Activated T-cell treated with anti-CD3 and anti-CD28 coated beads, Interleukin-2, amount 50 U/mL, for 4 hours (primary cell): ENCODE results near the gene UBTD1. TPM values are rescaled to one million over a fixed set of nuclear protein-coding genes. Genes with fewer than 3 reads are reported as not detected.
"Not testable (repeated sequence)": the region's sequence is repeated elsewhere in the genome, so short reads cannot be mapped to it uniquely, and the experiment has no call there.

Source experiments
- ATAC-seq, 2 donors: fragments of 200-7000 bp; cut with Tn5 transposase; one replicate each; pipeline ENCODE4 v1.10.0; 2021
- DNase-seq: peaks from one replicate; pipeline ENCODE4 v3.0.0-alpha.2; 2020
- H3K27me3 Mint-ChIP-seq: one replicate; pipeline ENCODE4 v1.8.0; 2021; ENCODE audit warnings: low read depth, mixed read lengths
- H3K36me3 Mint-ChIP-seq: one replicate; pipeline ENCODE4 v1.8.0; 2022; ENCODE audit warnings: mixed read lengths; ENCODE audit not compliant: insufficient read depth
- H3K4me1 Mint-ChIP-seq: one replicate; pipeline ENCODE4 v1.8.0; 2021; ENCODE audit warnings: low read depth, mixed read lengths
- H3K4me3 Mint-ChIP-seq: one replicate; pipeline ENCODE4 v1.8.0; 2021; ENCODE audit warnings: mild to moderate bottlenecking, moderate library complexity, mixed read lengths
- H3K9me3 Mint-ChIP-seq: one replicate; pipeline ENCODE4 v1.8.0; 2021; ENCODE audit warnings: mixed read lengths
- total RNA-seq, 3 donors: library from RNA; stranded (reverse); gene quantifications; one replicate each; pipeline ENCODE4 v1.2.1, GENCODE V29; 2021

The UBTD1 gene
- total RNA-seq, 3 donors from 2014 or later = 2.0 to 3.0 (median 2.8) TPM

DNA sequence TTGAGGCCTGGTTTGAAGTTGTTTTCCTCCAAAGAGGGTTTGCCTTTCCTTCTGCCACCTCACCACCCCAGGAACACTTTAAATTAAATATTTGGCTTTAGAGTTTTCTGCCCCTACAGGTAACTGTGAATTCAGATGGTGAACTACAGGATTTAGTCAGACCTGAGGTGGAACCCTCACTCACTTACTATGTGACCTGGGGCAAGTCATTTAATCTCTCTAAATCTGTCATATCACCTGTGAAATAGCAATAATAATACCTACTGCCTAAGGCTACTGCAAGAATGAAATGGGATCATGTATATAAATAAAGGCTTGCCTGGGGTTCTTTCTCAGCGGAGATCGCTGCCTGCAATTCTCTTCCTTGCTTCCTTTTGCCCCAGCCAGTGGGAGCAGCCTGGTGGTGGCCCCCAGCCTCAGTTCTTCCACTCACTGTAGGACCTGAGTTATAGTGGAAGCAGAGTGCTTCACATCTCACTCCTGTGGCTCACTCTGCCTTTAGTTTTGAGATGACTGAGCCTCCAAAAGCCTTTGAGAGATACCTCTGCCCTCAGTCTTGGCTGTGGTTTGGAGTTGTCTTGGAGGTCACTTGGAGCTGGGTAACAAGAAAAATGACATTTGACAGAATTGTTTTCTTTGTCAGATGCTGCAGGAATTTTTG is 67.7 kb downstream of the UBTD1 start:
- ATAC-seq (no peak), DNase-seq (no peak)
- H3K36me3 Mint-ChIP-seq = no peaks in the 10 kb centered on the region
- no peaks in the 10 kb centered on the region for H3K27me3 Mint-ChIP-seq
- H3K9me3 Mint-ChIP-seq = no peaks in the 10 kb centered on the region
- no peak overlapping the region for H3K4me3 Mint-ChIP-seq
- H3K4me1 Mint-ChIP-seq = no peaks in the 10 kb centered on the region

DNA sequence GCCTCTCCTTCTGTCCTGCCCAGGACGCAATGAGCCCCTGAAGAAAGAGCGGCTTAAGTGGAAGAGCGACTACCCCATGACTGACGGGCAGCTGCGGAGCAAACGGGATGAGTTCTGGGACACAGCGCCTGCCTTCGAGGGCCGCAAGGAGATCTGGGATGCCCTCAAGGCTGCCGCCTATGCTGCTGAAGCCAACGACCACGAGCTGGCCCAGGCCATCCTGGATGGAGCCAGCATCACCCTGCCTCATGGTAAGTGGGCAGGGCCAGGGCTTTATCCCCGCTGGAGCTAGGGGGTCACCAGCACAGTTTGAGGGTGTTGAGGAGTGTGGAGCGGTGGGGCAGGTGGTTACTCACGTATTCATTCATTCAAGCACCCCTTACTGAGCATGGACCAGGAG is 69.2 kb downstream of the UBTD1 start:
- no peaks in the 10 kb centered on the region for H3K4me1 Mint-ChIP-seq
- no peaks in the 10 kb centered on the region for H3K9me3 Mint-ChIP-seq
- DNase-seq (no peak), ATAC-seq (no peak)
- no peak overlapping the region for H3K4me3 Mint-ChIP-seq
- H3K36me3 Mint-ChIP-seq = no peaks in the 10 kb centered on the region
- H3K27me3 Mint-ChIP-seq = no peaks in the 10 kb centered on the region

DNA sequence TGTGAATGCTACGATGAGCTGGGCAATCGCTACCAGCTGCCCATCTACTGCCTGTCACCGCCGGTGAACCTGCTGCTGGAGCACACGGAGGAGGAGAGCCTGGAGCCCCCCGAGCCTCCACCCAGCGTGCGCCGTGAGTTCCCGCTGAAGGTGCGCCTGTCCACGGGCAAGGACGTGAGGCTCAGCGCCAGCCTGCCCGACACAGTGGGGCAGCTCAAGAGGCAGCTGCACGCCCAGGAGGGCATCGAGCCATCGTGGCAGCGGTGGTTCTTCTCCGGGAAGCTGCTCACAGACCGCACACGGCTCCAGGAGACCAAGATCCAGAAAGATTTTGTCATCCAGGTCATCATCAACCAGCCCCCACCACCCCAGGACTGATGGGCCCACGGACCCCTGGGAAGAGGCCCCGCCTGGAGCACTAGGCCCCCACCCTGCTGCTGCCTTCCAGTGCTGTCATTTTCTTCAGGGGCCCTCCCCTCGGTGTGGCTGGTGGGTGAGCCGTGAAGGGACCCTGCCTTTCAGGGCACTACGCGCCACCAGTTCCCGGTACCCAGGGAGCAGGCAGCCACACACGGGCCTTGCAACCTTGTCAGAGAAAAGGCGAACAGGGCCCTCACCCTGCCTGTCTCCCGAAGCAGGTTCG is 71.5 kb downstream of the UBTD1 start:
- Mint-ChIP-seq H3K9me3 (no peaks in the 10 kb centered on the region), H3K27me3 (no peaks in the 10 kb centered on the region), H3K4me1 (no peaks in the 10 kb centered on the region), H3K4me3 (no peak overlapping the region), H3K36me3 (no peaks in the 10 kb centered on the region)
- DNase-seq (no peak), ATAC-seq (no peak)

DNA sequence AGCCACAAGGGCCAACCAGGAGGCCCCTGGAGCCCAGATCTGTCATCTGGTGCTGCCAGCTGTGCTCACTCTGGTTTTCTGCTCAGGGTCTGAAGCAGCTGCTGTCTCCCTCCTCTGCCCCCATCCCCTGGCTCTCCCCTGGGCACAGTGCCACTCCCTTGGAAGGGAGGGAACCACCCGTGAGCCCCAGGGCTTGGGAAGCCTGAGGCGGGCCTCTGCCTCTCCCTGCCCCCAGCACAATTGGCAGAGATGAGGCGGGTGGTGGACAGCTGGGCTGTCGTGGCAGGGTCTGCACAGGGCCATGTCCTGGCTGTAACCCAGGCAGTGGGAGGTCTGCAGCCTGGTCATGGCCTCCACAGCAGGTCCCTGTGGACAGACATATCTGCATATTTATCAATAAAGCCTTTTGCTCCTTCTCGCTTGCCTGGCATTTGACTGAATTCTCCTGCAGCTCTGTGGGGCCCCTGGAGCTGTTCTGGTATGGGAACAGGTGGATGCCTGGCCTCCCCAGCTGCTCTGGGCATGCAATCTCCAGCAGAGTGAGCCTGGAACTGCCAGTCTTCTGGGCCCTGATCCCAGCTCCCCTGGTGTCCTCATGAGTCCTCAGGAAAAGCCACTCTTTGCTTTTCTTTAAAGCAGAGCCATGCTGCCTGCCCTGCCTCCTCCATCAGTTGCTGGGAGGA is 72.2 kb downstream of the UBTD1 start:
- DNase-seq = no peak
- H3K4me3 Mint-ChIP-seq = no peak overlapping the region
- H3K9me3 Mint-ChIP-seq = no peaks in the 10 kb centered on the region
- no peak for ATAC-seq
- H3K27me3 Mint-ChIP-seq = no peaks in the 10 kb centered on the region
- H3K4me1 Mint-ChIP-seq = no peaks in the 10 kb centered on the region
- H3K36me3 Mint-ChIP-seq = no peaks in the 10 kb centered on the region

DNA sequence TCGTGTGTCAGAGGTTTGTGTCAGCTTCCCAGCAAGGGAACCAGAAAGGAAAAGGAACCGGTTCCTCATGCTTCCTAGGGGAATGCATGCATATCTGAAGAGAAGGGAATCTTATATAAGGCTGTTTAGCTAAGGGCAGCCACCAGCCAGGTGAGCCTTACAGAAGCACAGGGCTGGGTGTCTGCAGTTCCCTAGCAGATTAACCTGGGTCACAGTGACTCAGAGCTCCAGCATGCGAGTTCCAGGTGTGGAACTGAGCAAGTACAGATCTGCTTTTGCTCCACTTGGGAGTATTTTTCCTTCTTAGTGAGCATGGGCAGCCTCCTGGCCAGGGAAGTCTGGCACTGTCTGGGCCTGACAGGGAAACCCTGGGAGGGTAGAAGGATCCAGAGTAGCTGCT is 72.9 kb downstream of the UBTD1 start:
- Mint-ChIP-seq H3K4me1 (no peaks in the 10 kb centered on the region), H3K36me3 (no peaks in the 10 kb centered on the region), H3K27me3 (no peaks in the 10 kb centered on the region), H3K9me3 (no peaks in the 10 kb centered on the region), H3K4me3 (no peak overlapping the region)
- no peak for DNase-seq
- no peak for ATAC-seq

DNA sequence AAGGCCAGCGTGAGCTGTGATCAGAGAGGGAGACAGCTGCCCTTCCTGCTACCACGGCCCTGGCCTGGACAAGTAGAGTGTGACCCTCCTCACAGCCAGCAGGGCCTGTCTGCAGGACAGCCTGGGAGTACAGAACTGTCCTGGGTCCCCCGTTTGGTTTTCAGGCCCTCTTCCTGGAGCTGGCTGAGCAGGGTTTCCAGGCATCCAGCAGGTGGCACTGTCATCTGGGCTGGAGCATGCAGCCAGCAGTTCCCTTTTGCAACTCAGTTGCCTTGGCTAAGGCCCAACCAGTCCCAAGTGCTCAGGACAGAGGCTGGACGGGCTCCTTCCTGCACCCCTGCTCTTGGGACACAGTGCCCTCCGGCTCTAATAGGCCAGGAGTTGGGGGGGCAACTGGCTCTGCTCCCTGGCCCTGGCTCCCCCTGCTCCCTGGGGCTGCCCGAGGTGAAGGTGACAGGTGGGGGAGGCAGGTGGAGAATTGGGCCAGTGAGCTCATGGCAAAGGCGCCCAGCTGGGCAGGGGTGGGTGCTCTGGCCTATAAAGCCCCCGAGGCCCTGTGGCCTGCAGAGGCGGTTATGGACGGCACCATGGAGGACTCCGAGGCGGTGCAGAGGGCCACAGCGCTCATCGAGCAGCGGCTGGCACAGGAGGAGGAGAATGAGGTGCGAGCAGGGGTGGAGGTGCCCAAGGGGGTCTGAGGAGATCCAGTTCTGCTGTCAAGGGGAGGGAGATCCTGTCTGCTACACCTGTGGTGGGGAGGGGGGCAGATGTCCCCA is 73.7 kb downstream of the UBTD1 start, which contains the start of gene ANKRD2:
Gene ANKRD2, plus strand, starts transcription at position 566 of the 776 bp plus-strand sequence. Its CDS starts 10 bp downstream, at position 576.
- peak; percentile 29 for DNase-seq
- no peak within 1 kb of the TSS for H3K4me3 Mint-ChIP-seq

DNA sequence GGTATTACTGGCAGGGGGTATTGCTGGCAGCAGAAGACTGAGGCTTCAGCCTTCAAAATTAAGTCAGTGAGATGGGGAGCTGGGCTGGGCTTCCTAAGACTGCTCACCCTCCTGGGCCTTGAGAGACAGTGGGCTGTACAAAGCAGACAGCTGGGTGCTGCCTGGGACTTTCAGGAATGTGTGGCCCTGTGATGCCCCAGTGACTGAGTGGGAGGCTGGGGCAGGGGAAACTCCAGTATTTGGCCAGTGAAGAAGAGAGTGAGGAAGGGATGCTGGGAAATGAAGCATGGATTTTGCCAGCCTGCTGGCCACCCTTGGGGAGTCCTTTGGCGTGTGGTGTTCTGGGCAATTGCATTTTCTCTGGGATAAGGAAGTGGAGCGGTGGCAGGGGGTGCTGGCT is 74.3 kb downstream of the UBTD1 start:
- DNase-seq (no peak), ATAC-seq (no peak)
- Mint-ChIP-seq H3K4me3 (no peak overlapping the region), H3K9me3 (no peaks in the 10 kb centered on the region), H3K27me3 (peaks cover 2% of the 10 kb centered on the region), H3K4me1 (no peaks in the 10 kb centered on the region), H3K36me3 (no peaks in the 10 kb centered on the region)

More for the DNA sequence above, 73.7 kb downstream of the UBTD1 start, which contains the start of gene ANKRD2:
- H3K36me3 Mint-ChIP-seq = no peaks in the 10 kb centered on the region
- H3K4me1 Mint-ChIP-seq = no peaks in the 10 kb centered on the region
- H3K27me3 Mint-ChIP-seq = no peaks in the 10 kb centered on the region
- no peaks in the 10 kb centered on the region for H3K9me3 Mint-ChIP-seq
- peak; percentile 70 to 78 for ATAC-seq

DNA sequence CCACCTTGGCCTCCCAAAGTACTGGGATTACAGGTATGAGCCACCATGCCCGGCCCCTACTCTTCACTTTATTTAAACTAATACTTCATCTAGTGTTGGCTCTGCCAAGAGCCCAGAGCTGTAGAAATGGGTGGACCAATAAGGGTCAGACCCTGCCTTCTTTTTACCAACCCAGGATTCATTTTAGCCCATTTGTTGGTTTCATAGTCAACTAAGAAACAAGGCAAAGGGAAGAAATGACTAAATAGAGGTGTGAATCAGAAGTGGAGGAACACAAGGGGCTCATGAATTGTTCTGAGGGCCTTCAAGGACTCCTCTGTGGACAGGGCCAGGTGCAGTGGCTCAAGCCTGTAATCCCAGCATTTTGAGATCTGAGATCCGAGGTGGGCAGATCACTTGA is 74.9 kb downstream of the UBTD1 start:
- Mint-ChIP-seq H3K4me1 (no peaks in the 10 kb centered on the region), H3K27me3 (peaks cover 2% of the 10 kb centered on the region)
- ATAC-seq = no peak

DNA sequence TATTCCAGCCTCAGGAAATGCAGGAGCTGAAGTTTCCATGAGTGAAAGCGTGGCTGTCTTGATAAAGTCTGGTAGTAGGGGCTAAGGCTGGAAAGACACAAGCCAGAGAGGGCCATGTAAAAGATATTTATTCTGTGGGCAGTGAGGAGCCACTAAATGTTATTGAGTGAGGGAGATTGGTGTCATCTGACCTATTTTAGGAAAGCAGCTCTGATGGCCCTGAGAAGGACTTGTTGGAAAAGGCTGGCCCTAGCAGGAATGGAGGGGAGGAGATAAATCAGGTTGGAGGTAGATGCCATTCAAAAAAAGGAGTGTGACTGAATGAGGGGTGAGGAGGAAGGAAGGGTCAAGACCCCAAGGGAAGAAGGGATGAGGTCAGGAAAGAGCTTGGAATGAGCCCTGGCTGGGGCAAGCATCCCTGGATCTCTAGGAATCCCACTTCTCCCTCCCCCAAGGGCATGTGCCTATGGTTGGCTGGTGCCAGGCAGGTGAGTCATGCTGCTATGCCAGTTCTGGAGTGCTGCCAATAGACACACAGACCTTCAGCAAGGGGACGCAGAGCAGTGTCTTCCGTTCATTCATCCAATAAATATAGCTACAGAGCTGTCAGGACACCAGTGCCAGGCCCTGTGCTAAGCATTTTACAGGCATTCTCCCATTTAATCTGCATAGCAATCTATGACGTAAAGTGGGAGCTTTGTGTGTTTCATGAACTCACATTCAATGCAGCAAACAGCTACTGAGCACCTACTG is 75.8 kb downstream of the UBTD1 start:
- H3K4me3 Mint-ChIP-seq = no peak overlapping the region
- no peaks in the 10 kb centered on the region for H3K9me3 Mint-ChIP-seq
- peaks cover 2% of the 10 kb centered on the region for H3K27me3 Mint-ChIP-seq
- ATAC-seq (no peak), DNase-seq (no peak)
- H3K36me3 Mint-ChIP-seq = no peaks in the 10 kb centered on the region
- H3K4me1 Mint-ChIP-seq = no peaks in the 10 kb centered on the region

More for the DNA sequence above, 74.9 kb downstream of the UBTD1 start:
- H3K9me3 Mint-ChIP-seq = no peaks in the 10 kb centered on the region
- H3K4me3 Mint-ChIP-seq = no peak overlapping the region
- no peak for DNase-seq
- H3K36me3 Mint-ChIP-seq = no peaks in the 10 kb centered on the region

DNA sequence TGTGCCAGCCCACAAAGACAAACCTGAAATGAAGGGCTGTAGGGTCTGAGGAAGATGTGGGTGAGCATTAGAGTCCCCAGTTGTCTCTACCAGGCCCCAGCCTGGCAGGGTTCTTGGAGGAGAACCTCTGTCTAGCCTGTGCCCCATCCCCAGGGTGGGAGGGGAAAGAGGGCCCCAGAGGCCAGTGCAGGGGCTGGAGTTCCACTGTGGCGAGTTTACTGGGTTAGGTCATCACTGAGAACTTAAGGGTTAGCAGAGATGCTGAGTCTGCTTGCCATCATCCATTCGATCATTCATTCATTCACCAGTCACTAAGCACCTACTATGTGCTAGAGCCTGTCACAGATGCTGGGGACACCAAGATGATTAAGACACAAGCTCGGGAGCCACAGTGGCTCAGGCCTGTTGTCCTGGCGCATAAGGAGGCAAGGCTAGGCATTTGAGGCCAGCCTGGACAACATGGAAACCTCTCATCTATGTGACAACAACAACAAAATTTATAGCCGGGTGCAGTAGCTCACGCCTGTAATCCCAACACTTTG is 76.5 kb downstream of the UBTD1 start:
- Mint-ChIP-seq H3K4me1 (no peaks in the 10 kb centered on the region), H3K27me3 (peaks cover 6% of the 10 kb centered on the region), H3K9me3 (no peaks in the 10 kb centered on the region), H3K36me3 (no peaks in the 10 kb centered on the region), H3K4me3 (no peak overlapping the region)
- DNase-seq = no peak
- ATAC-seq = no peak

DNA sequence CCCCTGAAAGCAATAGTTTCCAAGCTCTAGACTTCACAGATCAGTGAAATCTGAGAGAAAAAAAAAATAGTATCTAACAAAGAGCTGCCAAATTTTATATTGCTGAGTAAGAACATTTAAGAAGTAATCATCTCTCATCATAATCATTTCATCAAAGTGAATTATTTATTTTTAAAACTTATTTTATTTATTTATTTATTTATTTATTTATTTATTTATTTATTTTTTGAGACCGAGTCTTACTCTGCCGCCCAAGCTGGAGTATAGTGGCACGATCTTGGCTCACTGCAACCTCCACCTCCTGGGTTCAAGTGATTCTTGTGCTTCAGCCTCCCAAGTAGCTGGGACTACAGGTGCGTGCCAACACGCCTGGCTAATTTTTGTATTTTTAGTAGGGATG is 77.8 kb downstream of the UBTD1 start:
- H3K9me3 Mint-ChIP-seq, DNase-seq, H3K4me3 Mint-ChIP-seq, H3K36me3 Mint-ChIP-seq, H3K27me3 Mint-ChIP-seq, ATAC-seq, H3K4me1 Mint-ChIP-seq: not testable (repeated sequence)

DNA sequence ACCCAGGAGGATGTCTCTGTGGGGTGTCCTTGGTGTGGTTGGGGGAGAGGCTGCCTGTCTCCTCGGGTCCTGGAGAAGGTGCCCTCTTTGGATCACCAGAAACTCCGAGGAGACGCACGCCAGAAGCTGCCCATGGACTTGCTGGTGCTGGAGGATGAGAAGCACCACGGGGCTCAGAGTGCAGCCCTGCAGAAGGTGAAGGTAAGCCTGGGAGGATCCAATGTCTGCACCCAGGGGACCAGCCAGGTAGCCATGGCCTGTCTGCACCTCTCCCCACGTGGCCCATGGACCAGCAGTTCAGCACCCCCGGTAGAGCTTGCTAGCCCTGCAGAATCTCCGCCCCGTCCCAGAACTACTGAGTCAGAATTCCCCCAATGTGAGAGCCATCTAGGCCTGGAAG is 79.0 kb downstream of the UBTD1 start:
- Mint-ChIP-seq H3K4me1 (no peaks in the 10 kb centered on the region), H3K9me3 (no peaks in the 10 kb centered on the region), H3K36me3 (no peaks in the 10 kb centered on the region), H3K4me3 (no peak overlapping the region), H3K27me3 (peaks cover 6% of the 10 kb centered on the region)
- DNase-seq (no peak), ATAC-seq (no peak)

DNA sequence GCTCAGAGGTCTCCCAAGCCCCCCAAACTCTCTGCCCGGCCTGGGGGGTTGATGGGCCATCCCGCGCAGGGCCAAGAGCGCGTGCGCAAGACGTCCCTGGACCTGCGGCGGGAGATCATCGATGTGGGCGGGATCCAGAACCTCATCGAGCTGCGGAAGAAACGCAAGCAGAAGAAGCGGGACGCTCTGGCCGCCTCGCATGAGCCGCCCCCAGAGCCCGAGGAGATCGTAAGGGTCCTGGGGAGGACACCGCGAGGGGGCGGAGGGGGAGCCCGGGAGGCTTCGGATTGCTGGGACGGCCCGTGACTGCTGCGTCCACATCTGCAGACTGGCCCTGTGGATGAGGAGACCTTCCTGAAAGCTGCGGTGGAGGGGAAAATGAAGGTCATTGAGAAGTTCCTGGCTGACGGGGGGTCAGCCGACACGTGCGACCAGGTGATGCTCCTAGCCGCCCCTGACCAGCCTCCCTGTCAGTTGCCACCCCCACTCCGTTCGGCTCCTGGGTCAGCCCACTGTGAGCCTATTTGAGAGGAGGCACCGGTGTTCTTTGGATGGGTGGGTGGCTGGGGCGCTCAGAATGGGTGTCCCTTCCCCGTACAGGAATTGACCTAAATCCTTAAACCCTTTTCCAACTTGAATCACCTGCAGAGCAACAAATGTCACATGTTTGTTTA is 79.6 kb downstream of the UBTD1 start:
- peaks cover 6% of the 10 kb centered on the region for H3K27me3 Mint-ChIP-seq
- H3K4me1 Mint-ChIP-seq = no peaks in the 10 kb centered on the region
- no peak for DNase-seq
- ATAC-seq = no peak
- no peaks in the 10 kb centered on the region for H3K36me3 Mint-ChIP-seq
- no peak overlapping the region for H3K4me3 Mint-ChIP-seq
- H3K9me3 Mint-ChIP-seq = no peaks in the 10 kb centered on the region
